GM12872 (cell line): ENCODE measurements around the gene RRP36.

Experiments
- TF ChIP-seq, protein P1 (sequence below): IDR thresholded peaks from 3 replicates; pipeline ENCODE4 v1.5.1; 2011; ENCODE audit warnings: low read depth, mild to moderate bottlenecking, low read length, moderate library complexity; ENCODE audit not compliant: insufficient read depth

Gene RRP36

DNA sequence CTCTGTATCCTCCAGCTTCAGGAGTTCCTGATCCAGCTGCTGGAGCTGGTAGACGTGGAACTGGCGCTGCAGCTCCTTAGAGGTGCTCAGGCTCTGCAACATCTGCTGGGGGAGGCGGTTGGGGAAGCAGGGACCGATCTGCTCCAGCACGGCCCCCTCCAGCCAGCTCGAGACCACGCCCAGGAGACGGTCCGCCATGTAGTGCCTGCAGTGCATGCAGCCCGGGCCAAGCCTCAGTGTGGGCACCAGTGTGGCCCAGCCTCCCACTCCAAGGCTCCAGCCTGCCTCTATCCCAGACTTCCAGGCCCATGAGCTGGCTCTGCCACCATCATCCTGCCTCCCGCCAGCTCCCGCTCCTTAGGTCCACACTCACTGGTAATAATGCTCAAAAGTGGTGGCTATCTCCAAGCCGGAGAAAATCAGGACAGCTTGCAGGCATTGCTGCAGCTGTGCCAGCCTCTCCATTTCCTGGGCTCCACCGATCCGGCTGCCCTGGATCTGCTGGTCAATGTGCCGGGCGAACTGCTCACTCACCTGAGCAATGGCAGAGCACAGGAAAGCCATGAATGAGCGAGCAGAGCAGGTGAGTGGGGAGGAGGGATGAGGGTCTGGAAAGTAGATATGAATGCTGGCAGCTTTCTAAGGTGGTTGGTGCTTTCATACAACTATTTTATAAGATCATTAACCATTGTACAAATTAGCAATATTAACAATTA is 19.3 kb downstream of the RRP36 start:
- TF ChIP-seq, protein P1, sequence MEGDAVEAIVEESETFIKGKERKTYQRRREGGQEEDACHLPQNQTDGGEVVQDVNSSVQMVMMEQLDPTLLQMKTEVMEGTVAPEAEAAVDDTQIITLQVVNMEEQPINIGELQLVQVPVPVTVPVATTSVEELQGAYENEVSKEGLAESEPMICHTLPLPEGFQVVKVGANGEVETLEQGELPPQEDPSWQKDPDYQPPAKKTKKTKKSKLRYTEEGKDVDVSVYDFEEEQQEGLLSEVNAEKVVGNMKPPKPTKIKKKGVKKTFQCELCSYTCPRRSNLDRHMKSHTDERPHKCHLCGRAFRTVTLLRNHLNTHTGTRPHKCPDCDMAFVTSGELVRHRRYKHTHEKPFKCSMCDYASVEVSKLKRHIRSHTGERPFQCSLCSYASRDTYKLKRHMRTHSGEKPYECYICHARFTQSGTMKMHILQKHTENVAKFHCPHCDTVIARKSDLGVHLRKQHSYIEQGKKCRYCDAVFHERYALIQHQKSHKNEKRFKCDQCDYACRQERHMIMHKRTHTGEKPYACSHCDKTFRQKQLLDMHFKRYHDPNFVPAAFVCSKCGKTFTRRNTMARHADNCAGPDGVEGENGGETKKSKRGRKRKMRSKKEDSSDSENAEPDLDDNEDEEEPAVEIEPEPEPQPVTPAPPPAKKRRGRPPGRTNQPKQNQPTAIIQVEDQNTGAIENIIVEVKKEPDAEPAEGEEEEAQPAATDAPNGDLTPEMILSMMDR = no peak

DNA sequence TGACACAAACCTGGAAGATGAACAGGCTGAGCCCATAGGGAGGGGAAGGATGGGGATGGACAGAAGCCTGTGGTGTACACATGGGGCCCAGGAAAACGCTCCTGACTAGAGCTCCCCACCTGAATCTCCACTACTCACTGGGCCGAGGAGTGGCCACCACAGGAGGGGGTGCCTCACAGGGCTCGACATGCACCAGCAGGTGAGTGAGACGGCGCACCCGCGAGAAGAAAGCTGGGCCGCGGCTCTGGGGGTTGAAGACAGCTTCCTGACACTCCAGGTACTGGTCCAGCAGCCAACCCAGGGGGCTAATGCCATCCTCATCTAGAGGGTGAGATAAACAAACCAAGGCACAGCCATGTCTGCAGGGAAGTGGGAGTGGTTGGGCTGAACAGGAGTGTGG is 21.9 kb downstream of the RRP36 start:
- TF ChIP-seq, protein P1 = no peak

DNA sequence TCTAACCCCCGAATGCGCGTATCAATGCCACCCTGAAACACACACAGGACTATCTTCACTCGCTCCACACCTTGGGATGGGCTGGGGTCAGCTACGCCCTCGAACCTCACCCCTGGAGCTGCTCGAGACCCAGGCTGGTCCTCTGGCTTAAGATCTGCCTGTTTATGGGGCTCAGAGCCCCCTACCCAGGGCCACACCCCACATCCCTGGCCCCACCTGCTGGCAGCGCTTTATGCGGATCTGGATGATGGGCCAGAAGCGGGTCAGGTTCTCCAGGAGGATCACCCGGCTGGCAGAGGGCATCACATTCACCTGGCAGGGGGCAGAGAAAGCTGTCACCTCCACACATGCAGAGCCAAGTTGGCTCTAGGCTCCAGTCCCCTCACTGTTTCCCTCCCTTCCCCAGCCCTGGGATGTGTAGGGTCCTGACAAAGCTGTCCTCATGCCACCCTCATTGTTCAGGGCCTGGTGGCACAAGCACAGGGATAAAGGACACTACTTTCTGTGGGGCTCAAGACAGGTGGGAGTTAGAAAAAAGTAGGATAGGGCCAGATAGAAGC is 24.0 kb downstream of the RRP36 start:
- TF ChIP-seq, protein P1 = no peak

DNA sequence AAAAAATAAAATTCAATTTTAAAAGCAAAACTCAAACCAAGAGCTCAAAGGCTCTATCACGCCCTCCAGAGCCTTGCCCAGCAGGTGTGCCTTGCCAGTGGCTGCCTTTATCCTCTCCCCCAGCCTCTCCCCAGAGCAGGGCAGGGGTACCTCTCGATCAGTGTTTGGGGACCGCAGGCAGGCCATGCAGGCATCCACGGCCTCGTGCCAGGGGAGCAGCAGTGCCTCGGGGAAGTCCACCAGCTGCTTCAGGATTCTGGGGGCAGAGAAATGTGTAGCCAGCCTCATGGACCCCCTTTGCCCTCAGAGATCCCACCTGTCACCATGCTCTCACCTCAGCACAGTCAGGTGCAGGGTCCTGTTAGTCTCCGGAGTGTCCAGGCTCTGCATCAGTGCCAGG is 26.6 kb downstream of the RRP36 start:
- TF ChIP-seq, protein P1 = no peak

DNA sequence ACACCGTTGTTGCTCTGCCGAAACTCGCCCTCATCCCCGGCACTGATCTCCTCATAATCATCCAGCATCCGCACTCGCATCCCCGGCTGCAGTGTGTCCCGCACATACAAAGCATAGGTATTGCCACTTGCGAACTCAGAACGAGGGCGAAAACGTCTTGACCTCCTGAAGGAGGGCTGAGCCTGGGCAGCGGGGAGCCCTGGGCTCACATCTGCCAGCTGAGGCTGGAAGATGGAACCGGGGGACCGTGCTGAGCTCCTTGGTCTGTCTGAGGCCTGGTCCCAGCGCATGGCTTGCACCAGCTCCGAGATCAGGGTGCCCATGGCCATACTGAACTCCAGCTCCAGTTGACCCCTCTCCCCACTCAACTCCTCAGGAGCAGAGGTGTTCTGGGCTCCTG is 29.6 kb downstream of the RRP36 start:
- TF ChIP-seq, protein P1 = no peak

DNA sequence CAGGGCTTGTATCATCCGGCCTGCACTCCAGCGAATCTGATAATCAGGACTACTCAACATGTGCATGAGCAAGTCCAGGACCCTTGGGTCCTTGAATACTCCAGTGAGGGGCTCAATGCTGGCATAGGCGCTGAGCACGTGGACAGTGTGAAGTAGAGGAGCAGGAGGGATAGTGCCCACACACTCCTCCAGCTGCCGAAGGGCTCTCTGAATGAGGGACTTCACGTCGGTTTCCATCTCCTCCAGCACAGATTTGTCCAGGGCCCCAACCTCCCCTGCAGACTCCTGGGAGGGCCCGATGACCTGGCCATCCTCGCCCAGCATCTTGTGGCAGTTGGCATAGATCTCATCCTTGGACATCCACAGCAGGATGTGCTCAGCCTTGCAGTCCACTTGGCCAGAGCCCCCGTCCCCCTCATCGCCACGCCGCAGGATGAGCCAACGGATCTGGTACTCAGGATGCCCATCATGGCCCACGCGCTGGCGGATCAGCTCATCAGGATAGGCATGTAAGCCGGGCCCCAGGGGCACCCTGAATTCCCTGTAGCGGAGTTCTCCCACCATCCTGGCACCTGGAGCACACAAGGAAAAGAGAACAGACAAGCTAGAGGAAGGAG is 30.9 kb downstream of the RRP36 start:
- TF ChIP-seq, protein P1 = no peak

DNA sequence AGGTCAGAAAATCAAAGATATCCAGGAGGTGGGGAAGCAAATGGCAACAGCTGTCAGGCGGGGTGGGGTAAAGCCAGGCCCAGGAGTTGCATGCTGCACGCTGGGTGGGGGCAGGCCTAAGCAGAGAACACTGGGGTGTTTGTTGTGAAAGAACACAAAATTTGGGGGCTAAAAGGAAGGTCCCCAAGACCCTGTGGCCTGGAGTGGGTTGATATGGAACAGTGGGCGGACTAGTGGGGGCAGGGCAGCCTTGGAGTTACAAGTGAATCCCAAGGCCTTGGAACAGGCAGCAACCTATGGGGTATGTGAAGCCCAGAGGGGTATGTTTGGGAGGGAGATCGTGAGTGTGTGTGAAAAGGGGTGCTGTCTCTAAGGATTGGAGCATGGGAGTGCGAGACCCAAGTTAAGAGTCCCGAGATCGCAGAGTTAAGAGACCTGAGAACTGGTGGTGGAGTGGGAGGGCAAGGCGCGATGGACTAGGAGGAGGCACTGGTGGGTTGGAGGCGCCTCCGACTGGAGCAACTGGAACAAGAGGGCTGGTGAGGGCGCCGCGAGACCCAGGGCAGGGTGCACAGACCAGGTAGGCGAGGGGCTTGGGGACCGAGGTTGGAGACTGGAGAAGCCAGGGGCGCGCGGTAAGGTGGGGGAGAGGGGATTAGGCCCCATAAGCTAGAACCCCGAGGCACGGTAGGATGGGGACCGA is 31.6 kb downstream of the RRP36 start:
- TF ChIP-seq, protein P1 = no peak
